ENCODE data around the gene RAB21. TPM values are rescaled to one million over a fixed set of nuclear protein-coding genes. Genes with fewer than 3 reads are reported as not detected.

RAB21 gene
- polyA plus RNA-seq, 3 donors, result 51.5 to 62.2 (median 61.5) TPM

Other genes with a start within 250 kb of the RAB21 start
- gene ZFC3H1, start 91.0 kb upstream of the RAB21 start, polyA plus RNA-seq (ENCODE audit: insufficient read length in 3 of 3), result 10 to 100 TPM; 51.0 to 80.5 (median 73.7) TPM
- 10 to 100 TPM; 13.0 to 16.4 (median 15.7) TPM for gene THAP2, start 90.6 kb upstream of the RAB21 start, polyA plus RNA-seq (ENCODE audit: insufficient read length in 3 of 3)
- gene TMEM19, start 68.8 kb upstream of the RAB21 start, polyA plus RNA-seq (ENCODE audit: insufficient read length in 3 of 3), result 10 to 100 TPM; 33.4 to 40.0 (median 35.0) TPM
- gene TBC1D15, start 84.9 kb downstream of the RAB21 start, polyA plus RNA-seq (ENCODE audit: insufficient read length in 3 of 3), result 10 to 100 TPM; 43.1 to 54.1 (median 53.1) TPM
- under 1 TPM in 2 of 3 donors, not detected in 1; 0.18 to 0.25 TPM for gene TPH2, start 184.0 kb downstream of the RAB21 start, polyA plus RNA-seq (ENCODE audit: insufficient read length in 3 of 3)

Data from renal pelvis (tissue), 3 donors.